K562 (cell line): Measurements from ENCODE around the gene LHB. TPM values are rescaled to one million over a fixed set of nuclear protein-coding genes. Genes with fewer than 3 reads are reported as not detected.

Experiments used
- CREBBP ChIP-seq: IDR thresholded peaks from one replicate; pipeline ENCODE4 v1.6.1; 2012; ENCODE audit warnings: low read depth, mild to moderate bottlenecking, control low read depth, inconsistent platforms, low read length
- DDX20 ChIP-seq: fragments of 450-650 bp; IDR thresholded peaks from 2 replicates; pipeline ENCODE4 v1.6.1; 2016; ENCODE audit warnings: missing genetic modification characterization, low read depth, mild to moderate bottlenecking, missing compliant biosample characterization, moderate library complexity
- HNRNPH1 ChIP-seq: fragments of 200-400 bp; formaldehyde crosslinking; optimal IDR thresholded peaks from 2 replicates; pipeline ENCODE3; 2017; ENCODE audit warnings: low read depth, mild to moderate bottlenecking, low read length, moderate library complexity
- MCM5 ChIP-seq: fragments of 450-650 bp; IDR thresholded peaks from 2 replicates; pipeline ENCODE4 v1.6.1; 2016; ENCODE audit warnings: low read depth
- MYBL2 ChIP-seq, 2 experiments: fragments of 450-650 bp in 1 of 2; sonication (generic) in 1 of 2; formaldehyde crosslinking in 1 of 2; IDR thresholded peaks; 2 replicates each; pipeline versions ENCODE4 v1.6.1 to v1.8.1; 2017 to 2022; ENCODE audit warnings: borderline replicate concordance in 1 of 2, inconsistent platforms in 1 of 2, low read depth in 1 of 2, mild to moderate bottlenecking in 1 of 2, missing genetic modification reagents in 1 of 2, moderate library complexity in 1 of 2
- RB1 ChIP-seq: fragments of 450-650 bp; IDR thresholded peaks from 2 replicates; pipeline ENCODE4 v1.6.1; 2017; ENCODE audit warnings: low read depth, mild to moderate bottlenecking
- SIN3A ChIP-seq, 2 experiments: fragments of 150-350 bp in 1 of 2; IDR thresholded peaks; 2 replicates each; pipeline ENCODE4 v1.6.1; 2011 to 2016; ENCODE audit warnings: borderline replicate concordance in 2 of 2, low read depth in 2 of 2, low read length in 2 of 2, mild to moderate bottlenecking in 2 of 2, moderate library complexity in 2 of 2; ENCODE audit not compliant: control insufficient read depth in 1 of 2
- THRAP3 ChIP-seq: fragments of 450-650 bp; IDR thresholded peaks from 2 replicates; pipeline ENCODE4 v1.6.1; 2016; ENCODE audit warnings: mild to moderate bottlenecking, inconsistent platforms, borderline replicate concordance
- ZBTB11 ChIP-seq, 3 experiments: fragments of 200-800 bp in 1 of 3; fragments of 250-450 bp in 1 of 3; fragments of 450-650 bp in 1 of 3; sonication (Bioruptor Pico) in 1 of 3; sonication (Bioruptor generic) in 1 of 3; formaldehyde crosslinking in 1 of 3; IDR thresholded peaks; 2 replicates each; pipeline versions ENCODE4 v1.6.1 to v1.8.0; 2016 to 2022; ENCODE audit warnings: mild to moderate bottlenecking in 2 of 3, missing genetic modification characterization in 2 of 3, missing compliant biosample characterization in 1 of 3, moderate library complexity in 1 of 3
- ZBTB40 ChIP-seq, 2 experiments: fragments of 450-650 bp in 1 of 2; sonication (generic) in 1 of 2; formaldehyde crosslinking in 1 of 2; IDR thresholded peaks; 2 replicates each; pipeline versions ENCODE4 v1.7.1 to v1.9.0; 2016 to 2022; ENCODE audit warnings: inconsistent platforms in 1 of 2, mild to moderate bottlenecking in 1 of 2, missing genetic modification reagents in 1 of 2
- ZNF124 ChIP-seq: sonication (generic); formaldehyde crosslinking; IDR thresholded peaks from 2 replicates; pipeline ENCODE4 v1.8.1; 2022; ENCODE audit warnings: missing genetic modification reagents
- ZNF212 ChIP-seq: fragments of 450-650 bp; formaldehyde crosslinking; IDR thresholded peaks from 2 replicates; pipeline ENCODE4 v1.4.0; 2020; ENCODE audit warnings: mild to moderate bottlenecking
- ZNF436 ChIP-seq: fragments of 250-450, 450-650 bp; sonication (Bioruptor Pico); formaldehyde crosslinking; IDR thresholded peaks from 2 replicates; pipeline ENCODE4 v1.7.0; 2020; ENCODE audit warnings: mild to moderate bottlenecking
- polyA plus RNA-seq, 8 experiments: library from polyadenylated mRNA; depleted of rRNA in 4 of 8; stranded (reverse) in 5 of 8; unstranded in 3 of 8; fragments of >200 nt; fragmentation: Nextera tagmentation in 2 of 8; fragmentation: Illumina TruSeq in 1 of 8; extraction: Ambion mirVana in 2 of 8; extraction: Trizol in 1 of 8; gene quantifications; 2 replicates each; pipeline versions ENCODE4 v1.2.1 to v1.2.3, GENCODE V29; 2011 to 2014; ENCODE audit warnings: inconsistent platforms in 1 of 8, missing spikeins in 1 of 8
- total RNA-seq, 7 experiments: library from RNA; depleted of rRNA in 6 of 7; stranded (reverse); fragments of >200 nt in 6 of 7; fragmentation: Illumina TruSeq in 2 of 7; extraction: Trizol in 2 of 7; gene quantifications; 2 replicates each; pipeline versions ENCODE4 v1.2.1 to v1.2.3, GENCODE V29; 2011 to 2021; ENCODE audit warnings: low replicate concordance in 1 of 7

LHB gene
- total and polyA plus RNA-seq, 9 of the 15 experiments (the other 6 are each of a cell fraction or from before 2014, with no cell fraction given), result 0.54 TPM; not detected in 8

- TF ChIP-seq ZBTB40 (IDR thresholded peaks at IDR 0.05), result no peak
- no peak for TF ChIP-seq ZBTB40 (CRISPR knock-in tag; IDR thresholded peaks at IDR 0.05)
- TF ChIP-seq MCM5, result no peak
- no peak for TF ChIP-seq DDX20 (tag)
- peak; percentile 52 to 66; a peak in 3 of 4 replicates for TF ChIP-seq SIN3A (IDR thresholded peaks at IDR 0.05; ENCODE audit: borderline replicate concordance in 2 of 2, control insufficient read depth in 1 of 2, low read depth in 2 of 2, low read length in 2 of 2)
- TF ChIP-seq ZNF436, result peak; percentile 70
- no peak for TF ChIP-seq CREBBP
- no peak for TF ChIP-seq RB1
- TF ChIP-seq ZBTB11 (CRISPR knock-in tag; IDR thresholded peaks at IDR 0.05), result peak in 1 of 3 experiments; percentile 56; a peak in 1 of 6 replicates
- no peak for TF ChIP-seq MYBL2 (IDR thresholded peaks at IDR 0.05; ENCODE audit: low read depth)
- TF ChIP-seq MYBL2 (CRISPR knock-in tag; IDR thresholded peaks at IDR 0.05; ENCODE audit: borderline replicate concordance), result no peak
- no peak; the same call in 1 of the 2 replicates for TF ChIP-seq ZNF212 (CRISPR knock-in tag)
- TF ChIP-seq ZNF124 (CRISPR knock-in tag), result no peak
- no peak for TF ChIP-seq HNRNPH1
- TF ChIP-seq THRAP3, result no peak; the same call in none of the 2 replicates
These were observed 49.3 kb downstream of the LHB start (continued) for GRCh38 chr19:48967346-48968178.
